Erythroblast (primary cell): ENCODE data around the gene EBLN1.

Source experiments
- GATA1 ChIP-seq: IDR thresholded peaks from 2 replicates; pipeline ENCODE4 v1.6.1; 2011; ENCODE audit warnings: low read depth, mild to moderate bottlenecking, control low read depth, low read length, moderate library complexity
- POLR2A ChIP-seq: IDR thresholded peaks from 2 replicates; pipeline ENCODE4 v1.6.1; 2011; ENCODE audit warnings: mild to moderate bottlenecking, low read length

DNA sequence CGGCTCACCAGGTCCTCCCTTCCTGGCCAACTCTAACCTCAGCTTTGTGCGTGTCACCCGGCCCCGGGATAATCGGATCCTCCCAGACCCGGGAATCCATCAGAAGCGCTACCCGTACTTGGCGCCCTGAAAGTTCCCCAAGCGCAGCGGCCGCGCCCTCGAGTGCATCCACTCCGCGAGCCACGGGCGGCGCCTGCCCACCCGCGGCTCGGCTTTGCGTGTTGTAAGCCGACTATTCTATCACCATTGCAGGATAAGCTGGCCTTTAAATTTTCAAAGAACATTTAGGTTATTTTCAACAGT lies 35.7 kb upstream of the EBLN1 start:
- TF ChIP-seq POLR2A (no peak), GATA1 (no peak)
